H1 (cell line): Measurements from ENCODE around the gene CCDC127. TPM values are rescaled to one million over a fixed set of nuclear protein-coding genes. Genes with fewer than 3 reads are reported as not detected.

Experiments used
- CTCF ChIA-PET: fragments of 300-600 bp; sonication (Branson Sonifier 250); formaldehyde crosslinking; loops from one replicate; lab custom pipeline; 2021; ENCODE audit not compliant: partially characterized antibody; lab: Charles Lee
- POLR2A ChIA-PET: fragments of 300-600 bp; sonication (Branson Sonifier 250); formaldehyde crosslinking; loops from one replicate; lab custom pipeline; 2021; ENCODE audit warnings: inconsistent platforms; ENCODE audit not compliant: partially characterized antibody; lab: Charles Lee
- DNase-seq, 2 experiments: peaks; one replicate each; pipeline versions ENCODE4 v3.0.0 to v3.0.0-alpha.2; 2010 to 2022; ENCODE audit warnings: low spot score in 2 of 2, low read depth in 1 of 2, mixed read lengths in 1 of 2
- FAIRE-seq: peaks from 2 replicates; lab custom pipeline; 2011; peaks lifted over from hg19 to GRCh38; lab: Jason Lieb, UNC
- H2AFZ ChIP-seq: 2 replicates; pipeline ENCODE4 v1.8.1; 2012; ENCODE audit warnings: low read length, inconsistent platforms
- H2AK5ac ChIP-seq: 2 replicates; pipeline ENCODE4 v1.6.1; 2013; ENCODE audit warnings: low read depth, low read length
- H2BK120ac ChIP-seq: replicated peaks from 2 replicates; pipeline ENCODE3; 2013; ENCODE audit warnings: low read depth, low read length, inconsistent platforms
- H2BK12ac ChIP-seq: 2 replicates; pipeline ENCODE4 v1.6.1; 2013; ENCODE audit warnings: low read depth, low read length
- H2BK15ac ChIP-seq: 2 replicates; pipeline ENCODE4 v1.6.1; 2013; ENCODE audit warnings: low read length
- H2BK20ac ChIP-seq: 2 replicates; pipeline ENCODE4 v1.6.1; 2013; ENCODE audit warnings: low read length
- H2BK5ac ChIP-seq: 2 replicates; pipeline ENCODE4 v1.6.1; 2013; ENCODE audit warnings: low read depth, low read length
- H3K14ac ChIP-seq: 2 replicates; pipeline ENCODE4 v1.6.1; 2013; ENCODE audit warnings: inconsistent platforms; ENCODE audit not compliant: insufficient read length
- H3K18ac ChIP-seq: 2 replicates; pipeline ENCODE4 v1.6.1; 2013; ENCODE audit warnings: low read length; ENCODE audit errors: extremely low read depth
- H3K23ac ChIP-seq: 2 replicates; pipeline ENCODE4 v1.6.1; 2013; ENCODE audit warnings: inconsistent platforms; ENCODE audit not compliant: insufficient read length
- H3K23me2 ChIP-seq: 2 replicates; pipeline ENCODE4 v1.6.1; 2013; ENCODE audit warnings: low read depth, low read length
- H3K27ac ChIP-seq: 2 replicates; pipeline ENCODE4 v1.6.1; 2011; ENCODE audit warnings: low read depth, low read length, inconsistent platforms
- H3K27me3 ChIP-seq, 4 experiments: replicated peaks in 1 of 4; 1 replicate in 1 of 4; 2 replicates in 3 of 4; pipeline versions ENCODE4 v1.6.1 to v1.8.1; 2011 to 2013; ENCODE audit warnings: low read length in 3 of 4, mild to moderate bottlenecking in 3 of 4, inconsistent platforms in 2 of 4, mixed read lengths in 2 of 4, moderate library complexity in 1 of 4; ENCODE audit not compliant: control insufficient read depth in 3 of 4, insufficient read depth in 3 of 4; ENCODE audit errors: extremely low read depth in 1 of 4
- H3K36me3 ChIP-seq, 4 experiments: 2 replicates each; pipeline versions ENCODE4 v1.6.1 to v1.8.1; 2011 to 2013; ENCODE audit warnings: mild to moderate bottlenecking in 4 of 4, low read length in 3 of 4, moderate library complexity in 2 of 4, control low read depth in 1 of 4, inconsistent platforms in 1 of 4; ENCODE audit not compliant: insufficient read depth in 4 of 4, control insufficient read depth in 2 of 4
- H3K4ac ChIP-seq: replicated peaks from 2 replicates; pipeline ENCODE3; 2013; ENCODE audit warnings: low read length, low read depth, mixed read lengths, inconsistent platforms; ENCODE audit not compliant: insufficient read length
- H3K4me1 ChIP-seq, 4 experiments: replicated peaks in 1 of 4; 1 replicate in 1 of 4; 2 replicates in 3 of 4; pipeline versions ENCODE4 v1.6.1 to v1.8.1; 2011 to 2013; ENCODE audit warnings: low read length in 3 of 4, inconsistent platforms in 2 of 4, mixed read lengths in 1 of 4; ENCODE audit not compliant: insufficient read depth in 4 of 4, control insufficient read depth in 3 of 4
- H3K4me2 ChIP-seq, 2 experiments: 2 replicates each; pipeline versions ENCODE4 v1.6.1 to v1.8.1; 2011 to 2013; ENCODE audit warnings: low read depth in 2 of 2, low read length in 2 of 2, control low read depth in 1 of 2, inconsistent platforms in 1 of 2, mild to moderate bottlenecking in 1 of 2; ENCODE audit not compliant: insufficient read depth in 1 of 2
- H3K4me3 ChIP-seq, 4 experiments: fragments of 200-600, 300-600 bp in 1 of 4; sonication (generic), shearing (Covaris generic), sonication (Bioruptor Twin) in 1 of 4; 2 replicates each; pipeline versions ENCODE4 v1.5.1 to v1.8.1; 2011 to 2016; ENCODE audit warnings: low read length in 4 of 4, low read depth in 3 of 4, control low read depth in 2 of 4, inconsistent platforms in 2 of 4, mild to moderate bottlenecking in 2 of 4, mixed read lengths in 1 of 4, moderate library complexity in 1 of 4; ENCODE audit not compliant: insufficient read depth in 2 of 4; ENCODE audit errors: extremely low read depth in 1 of 4
- H3K56ac ChIP-seq: replicated peaks from 2 replicates; pipeline ENCODE3; 2013; ENCODE audit warnings: low read depth, mild to moderate bottlenecking, mixed read lengths, low read length, inconsistent platforms; ENCODE audit not compliant: insufficient read length
- H3K79me1 ChIP-seq: 2 replicates; pipeline ENCODE4 v1.6.1; 2013; ENCODE audit warnings: low read depth, low read length, control low read depth
- H3K79me2 ChIP-seq, 2 experiments: 2 replicates each; pipeline versions ENCODE4 v1.6.1 to v1.8.1; 2012 to 2013; ENCODE audit warnings: low read length in 2 of 2, mild to moderate bottlenecking in 2 of 2, inconsistent platforms in 1 of 2; ENCODE audit not compliant: insufficient read depth in 2 of 2, control insufficient read depth in 1 of 2
- H3K9ac ChIP-seq, 4 experiments: replicated peaks in 1 of 4; 1 replicate in 1 of 4; 2 replicates in 3 of 4; pipeline versions ENCODE4 v1.6.1 to v1.8.1; 2011 to 2013; ENCODE audit warnings: low read depth in 3 of 4, low read length in 3 of 4, control low read depth in 2 of 4, mild to moderate bottlenecking in 2 of 4, moderate library complexity in 2 of 4, inconsistent platforms in 1 of 4; ENCODE audit errors: extremely low read depth in 1 of 4
- H3K9me3 ChIP-seq, 2 experiments: 2 replicates each; pipeline versions ENCODE4 v1.6.1 to v1.8.1; 2012 to 2013; ENCODE audit warnings: mild to moderate bottlenecking in 2 of 2, moderate library complexity in 2 of 2, control low read depth in 1 of 2, inconsistent platforms in 1 of 2, low read depth in 1 of 2, low read length in 1 of 2, mixed read lengths in 1 of 2; ENCODE audit not compliant: insufficient read depth in 2 of 2
- H4K20me1 ChIP-seq, 2 experiments: replicated peaks in 1 of 2; 2 replicates each; pipeline versions ENCODE3 to v1.8.1; 2011 to 2013; ENCODE audit warnings: inconsistent platforms in 2 of 2, low read length in 2 of 2, mild to moderate bottlenecking in 1 of 2; ENCODE audit not compliant: insufficient read depth in 2 of 2, control insufficient read depth in 1 of 2
- H4K5ac ChIP-seq: 2 replicates; pipeline ENCODE4 v1.6.1; 2013; ENCODE audit warnings: low read length, low read depth, mixed read lengths, inconsistent platforms; ENCODE audit not compliant: insufficient read length
- H4K8ac ChIP-seq: 2 replicates; pipeline ENCODE4 v1.8.0; 2013; ENCODE audit warnings: mild to moderate bottlenecking, moderate library complexity, low read length, inconsistent platforms; ENCODE audit not compliant: insufficient read depth; ENCODE audit errors: extremely low read depth
- H4K91ac ChIP-seq: replicated peaks from 2 replicates; pipeline ENCODE3; 2013; ENCODE audit warnings: low read length, mixed read lengths, inconsistent platforms; ENCODE audit not compliant: insufficient read length
- BACH1 ChIP-seq: IDR thresholded peaks from 2 replicates; pipeline ENCODE4 v1.6.1; 2012; ENCODE audit warnings: low read length, improper control_type of control experiment
- CBX5 ChIP-seq: fragments of 300-800, 300-1000 bp; sonication (generic); IDR thresholded peaks from 2 replicates; pipeline ENCODE4 v1.7.1; 2016; ENCODE audit warnings: antibody characterized with exemption, low read length, low read depth
- CTBP2 ChIP-seq: IDR thresholded peaks from 2 replicates; pipeline ENCODE4 v1.7.0; 2011; ENCODE audit warnings: borderline replicate concordance, mild to moderate bottlenecking, moderate library complexity, mixed read lengths, low read length; ENCODE audit not compliant: insufficient read depth, insufficient read length
- EGR1 ChIP-seq: IDR thresholded peaks from 2 replicates; pipeline ENCODE4 v1.6.1; 2011; ENCODE audit warnings: low read depth, low read length, borderline replicate concordance
- FOSL1 ChIP-seq: IDR thresholded peaks from 2 replicates; pipeline ENCODE4 v1.6.1; 2011; ENCODE audit warnings: mild to moderate bottlenecking, low read depth, low read length, moderate library complexity; ENCODE audit not compliant: insufficient read depth
- HDAC6 ChIP-seq: IDR thresholded peaks from one replicate; pipeline ENCODE4 v1.7.1; 2012; ENCODE audit warnings: low read depth, mild to moderate bottlenecking, inconsistent platforms, low read length, moderate library complexity
- PHF8 ChIP-seq: fragments of 200-600 bp; sonication (generic); conservative IDR thresholded peaks from 2 replicates; pipeline ENCODE4 v1.7.1; 2012; ENCODE audit warnings: low read depth, mild to moderate bottlenecking, inconsistent platforms, low read length, moderate library complexity
- SP1 ChIP-seq: IDR thresholded peaks from 2 replicates; pipeline ENCODE4 v1.6.1; 2011; ENCODE audit warnings: low read depth, low read length
- TAF1 ChIP-seq: IDR thresholded peaks from 2 replicates; pipeline ENCODE4 v1.6.1; 2011; ENCODE audit warnings: mild to moderate bottlenecking, low read depth, low read length
- TAF7 ChIP-seq: optimal IDR thresholded peaks from 2 replicates; pipeline ENCODE3; 2011; ENCODE audit warnings: low read depth, mild to moderate bottlenecking, inconsistent platforms, low read length, moderate library complexity, borderline replicate concordance
- TBP ChIP-seq: IDR thresholded peaks from 2 replicates; pipeline ENCODE4 v1.6.1; 2011; ENCODE audit warnings: low read depth, low read length, improper control_type of control experiment
- WGBS, 2 experiments: shearing (Covaris generic) in 1 of 2; methylation state at CpG; one replicate each; pipeline versions ENCODE4 v1.1.6 to v1.1.7; 2013 to 2015; ENCODE audit warnings: low lambda C conversion rate in 2 of 2, mixed read lengths in 2 of 2, inconsistent platforms in 1 of 2, low coverage in 1 of 2, missing lambda C conversion rate in 1 of 2; ENCODE audit not compliant: insufficient replicate concordance in 2 of 2, insufficient coverage in 1 of 2, insufficient read length in 1 of 2; ENCODE audit errors: extremely low coverage in 1 of 2, missing lambda C conversion rate in 1 of 2; 5-methylcytosine and 5-hydroxymethylcytosine counted together
- polyA plus RNA-seq, 7 experiments: library from polyadenylated mRNA; depleted of rRNA in 3 of 7; stranded (reverse) in 5 of 7; unstranded in 2 of 7; fragments of >200 nt in 5 of 7; fragments of 200-250 nt in 2 of 7; gene quantifications; 1 replicate in 5 of 7; 2 replicates in 1 of 7; 4 replicates in 1 of 7; pipeline versions ENCODE4 v1.2.1 to v1.2.3, GENCODE V29; 2011 to 2013; ENCODE audit warnings: missing spikeins in 2 of 7, mixed read lengths in 2 of 7
- total RNA-seq: library from RNA; stranded (reverse); fragmentation: NEBNext Ultra II Directional; extraction: Animal tissue kit (Norgen Biotek cat#: 25700); gene quantifications from 2 replicates; pipeline ENCODE4 v1.2.1, GENCODE V29; 2021

CCDC127 gene
- total and polyA plus RNA-seq, 2 of the 8 experiments (the other 6 are each of a cell fraction or from before 2014, with no cell fraction given): 2.9 to 8.0 TPM

DNA sequence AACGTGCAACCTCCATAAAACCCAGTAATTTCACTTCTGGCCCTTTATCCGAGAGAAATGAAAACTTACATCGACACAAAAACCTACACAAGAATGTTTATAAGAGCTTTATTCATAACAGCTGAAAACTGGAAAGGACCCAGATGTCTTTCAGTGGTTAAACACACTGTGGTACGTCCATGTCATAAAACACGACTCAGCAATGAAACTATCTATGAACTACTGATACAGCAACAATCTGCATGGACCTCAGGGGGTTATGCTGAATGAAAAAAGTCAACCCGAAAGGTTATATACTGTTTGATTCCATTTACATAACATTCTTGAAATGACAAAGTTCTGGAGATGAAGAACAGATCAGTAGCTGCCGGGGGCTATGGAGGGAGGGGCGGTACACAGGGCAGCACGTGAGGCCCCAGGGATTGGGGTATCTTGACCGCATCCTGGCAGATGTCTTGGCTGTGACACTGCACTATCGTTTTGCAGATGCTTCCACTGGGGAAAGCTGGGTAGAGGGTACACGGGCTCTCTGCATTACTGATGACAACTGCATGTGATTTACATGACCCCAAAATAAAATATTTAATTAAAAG, 4.1 kb downstream of the CCDC127 start:
- FAIRE-seq (no peak), DNase-seq (no peak)
- no peak overlapping the region for H3K23ac ChIP-seq
- no peak overlapping the region for H2BK120ac ChIP-seq
- no peak overlapping the region for H3K4ac ChIP-seq
- POLR2A ChIA-PET: interaction anchor here (1.1 kb wide), 1 partner anchor 25 kb away, joined by 3 read pairs; no protein-coding TSS in a partner anchor
- H3K23me2 ChIP-seq: peaks cover 2% of the 10 kb centered on the region
- H3K9ac ChIP-seq: no peak overlapping the region
- no peaks in the 10 kb centered on the region for H3K27me3 ChIP-seq
- H2BK20ac ChIP-seq: no peak overlapping the region
- 88% methylated on average over 12 of the region's 12 CpGs; no CpG with 5 or more reads in 1 of the 2 experiments for WGBS, 2 experiments
- TF ChIP-seq CBX5 (no peak), SP1 (no peak), TAF1 (no peak), PHF8 (no peak), TAF7 (no peak), EGR1 (no peak), TBP (no peak), CTBP2 (no peak), FOSL1 (no peak), BACH1 (no peak), HDAC6 (no peak)
- H3K4me3 ChIP-seq: no peak overlapping the region
- no peak overlapping the region for H3K27ac ChIP-seq
- H3K4me2 ChIP-seq: no peak overlapping the region
- no peak overlapping the region for H3K14ac ChIP-seq
- H2BK12ac ChIP-seq: no peak overlapping the region
- H4K8ac ChIP-seq: no peak overlapping the region
- no peak overlapping the region for H2BK5ac ChIP-seq
- H3K79me2 ChIP-seq: peaks cover 3 to 21% of the 10 kb centered on the region in 2 experiments; a peak in 3 of 4 replicates
- CTCF ChIA-PET: interaction anchor here (0.8 kb wide), 1 partner anchor 26 kb away, joined by 3 read pairs; no protein-coding TSS in a partner anchor
- no peak overlapping the region for H2AK5ac ChIP-seq
- no peak overlapping the region for H4K91ac ChIP-seq
- no peak overlapping the region for H2BK15ac ChIP-seq
- peaks cover 0 to 10% (median 0%) of the 10 kb centered on the region in 4 experiments; a peak in 3 of 8 replicates for H3K36me3 ChIP-seq
- H3K79me1 ChIP-seq: no peaks in the 10 kb centered on the region; the same call in 1 of the 2 replicates
- H4K5ac ChIP-seq: no peak overlapping the region
- H3K4me1 ChIP-seq: peaks cover 0 to 3% (median 0%) of the 10 kb centered on the region in 4 experiments; a peak in 1 of 7 replicates
- no peak overlapping the region for H2AFZ ChIP-seq
- no peak overlapping the region for H3K56ac ChIP-seq
- H3K9me3 ChIP-seq: no peaks in the 10 kb centered on the region
- no peak overlapping the region for H3K18ac ChIP-seq
- peaks cover 5 to 9% of the 10 kb centered on the region in 2 experiments for H4K20me1 ChIP-seq
